ENCODE data around the gene GRIPAP1.

GRIPAP1 gene, protein sequence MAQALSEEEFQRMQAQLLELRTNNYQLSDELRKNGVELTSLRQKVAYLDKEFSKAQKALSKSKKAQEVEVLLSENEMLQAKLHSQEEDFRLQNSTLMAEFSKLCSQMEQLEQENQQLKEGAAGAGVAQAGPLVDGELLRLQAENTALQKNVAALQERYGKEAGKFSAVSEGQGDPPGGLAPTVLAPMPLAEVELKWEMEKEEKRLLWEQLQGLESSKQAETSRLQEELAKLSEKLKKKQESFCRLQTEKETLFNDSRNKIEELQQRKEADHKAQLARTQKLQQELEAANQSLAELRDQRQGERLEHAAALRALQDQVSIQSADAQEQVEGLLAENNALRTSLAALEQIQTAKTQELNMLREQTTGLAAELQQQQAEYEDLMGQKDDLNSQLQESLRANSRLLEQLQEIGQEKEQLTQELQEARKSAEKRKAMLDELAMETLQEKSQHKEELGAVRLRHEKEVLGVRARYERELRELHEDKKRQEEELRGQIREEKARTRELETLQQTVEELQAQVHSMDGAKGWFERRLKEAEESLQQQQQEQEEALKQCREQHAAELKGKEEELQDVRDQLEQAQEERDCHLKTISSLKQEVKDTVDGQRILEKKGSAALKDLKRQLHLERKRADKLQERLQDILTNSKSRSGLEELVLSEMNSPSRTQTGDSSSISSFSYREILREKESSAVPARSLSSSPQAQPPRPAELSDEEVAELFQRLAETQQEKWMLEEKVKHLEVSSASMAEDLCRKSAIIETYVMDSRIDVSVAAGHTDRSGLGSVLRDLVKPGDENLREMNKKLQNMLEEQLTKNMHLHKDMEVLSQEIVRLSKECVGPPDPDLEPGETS

DNA sequence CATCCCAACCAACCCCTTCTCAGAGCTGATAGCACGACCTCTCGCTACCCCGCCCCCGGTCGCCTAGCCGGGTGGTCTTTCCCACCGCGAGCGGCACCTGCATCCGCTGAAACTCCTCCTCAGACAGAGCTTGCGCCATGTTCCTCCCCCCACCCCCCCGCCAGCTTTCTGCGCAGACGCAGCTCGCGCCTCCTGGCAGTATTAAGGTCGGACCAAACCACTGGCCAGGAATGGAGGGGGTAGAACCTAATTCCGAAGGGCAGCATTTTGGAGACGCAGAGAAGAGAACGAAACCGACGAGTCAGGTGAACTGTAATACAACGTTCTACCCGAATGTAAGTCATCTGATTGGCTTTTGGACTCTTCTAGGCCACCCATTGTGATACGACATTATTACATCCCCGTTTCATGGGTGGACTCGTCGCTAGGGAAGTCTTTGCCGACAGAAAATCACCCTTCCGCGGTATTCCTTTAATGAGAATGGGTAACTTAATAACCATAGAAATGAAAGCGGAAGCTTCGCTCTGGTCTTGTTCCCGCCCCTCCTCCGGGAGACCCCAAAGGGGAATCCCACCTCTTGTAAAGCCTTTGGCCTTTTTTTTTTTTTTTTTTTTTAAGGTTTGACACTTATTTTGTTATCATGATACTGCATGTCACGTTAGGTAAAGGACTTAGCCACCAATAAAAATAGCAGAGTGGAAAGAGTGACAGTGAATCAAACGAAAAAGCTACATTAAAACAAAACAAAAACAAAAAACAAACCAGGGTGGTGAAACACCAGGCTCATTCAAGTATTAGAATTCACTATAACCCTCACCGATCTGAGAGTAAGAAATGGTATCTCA lies at the start of gene GRIPAP1:
TSS of gene GRIPAP1 (minus strand) at position 174 of the 845 bp plus-strand sequence. CDS start at position 139, 35 bp downstream.
- Histone ChIP-seq H3K4me1 (peaks cover 0 to 27% (median 9%) of the 10 kb centered on the region in 10 experiments; a peak in 14 of 20 replicates), H4K20me1 (peaks cover 0 to 26% (median 14%) of the 10 kb centered on the region in 11 experiments; a peak in 17 of 22 replicates), H3K4me3 (peak within 1 kb of the TSS; percentile 58 to 84 (median 74)), H3K27me3 (peaks cover 15 to 36% (median 24%) of the 10 kb centered on the region in 11 experiments; a peak in 18 of 22 replicates), H3K4me2 (peak within 1 kb of the TSS; percentile 62 to 78 (median 73)), H3K36me3 (peaks cover under 1 to 27% (median 22%) of the 10 kb centered on the region in 11 experiments; a peak in 15 of 22 replicates), H3K9ac (peak within 1 kb of the TSS; percentile 88 to 97 (median 92)), H3K9me3 (replicated peaks in 1 of 11) (peaks cover 0 to 23% (median 7%) of the 10 kb centered on the region in 11 experiments; a peak in 10 of 22 replicates), H3K27ac (peak within 1 kb of the TSS; percentile 90 to 99 (median 96))
- peak in 3 of 11 experiments; percentile 17 to 41 (median 31); a peak in 3 of 22 replicates for TF ChIP-seq Cebpa-rat (IDR thresholded peaks at IDR 0.05)

DNA sequence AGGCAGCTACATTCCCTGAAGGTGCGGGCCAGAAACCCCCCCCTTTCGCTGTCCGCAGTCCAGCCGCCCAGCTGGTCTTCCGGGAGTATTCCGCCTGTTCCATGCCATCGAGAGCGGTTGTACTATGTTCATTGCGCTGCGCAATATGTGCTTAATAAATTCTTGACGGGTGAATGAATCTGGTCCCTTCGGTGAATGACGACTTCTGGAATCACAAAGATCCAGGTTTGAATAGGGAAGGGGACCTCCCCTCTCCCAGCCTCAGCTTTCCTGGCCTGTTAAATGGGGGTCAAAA lies 41.9 kb upstream of the GRIPAP1 start:
- Histone ChIP-seq H3K4me2 (peak overlapping the region in 9 of 11 experiments; percentile 32 to 57 (median 47); a peak in 14 of 22 replicates), H3K27me3 (peaks cover 1 to 39% (median 27%) of the 10 kb centered on the region in 11 experiments; a peak in 16 of 22 replicates), H3K9ac (peak overlapping the region in 10 of 11 experiments; percentile 33 to 68 (median 54); a peak in 15 of 22 replicates), H3K27ac (peak overlapping the region in 8 of 11 experiments; percentile 12 to 59 (median 42); a peak in 10 of 22 replicates), H3K36me3 (peaks cover 3 to 8% (median 6%) of the 10 kb centered on the region in 11 experiments; a peak in 20 of 22 replicates), H3K4me3 (peak overlapping the region in 2 of 10 experiments; percentile 15 to 26; a peak in 1 of 20 replicates), H3K4me1 (peaks cover 30 to 36% (median 33%) of the 10 kb centered on the region in 10 experiments), H3K9me3 (replicated peaks in 1 of 11) (peaks cover 0 to 23% (median 2%) of the 10 kb centered on the region in 11 experiments; a peak in 7 of 22 replicates), H4K20me1 (peaks cover 0 to 5% (median 0%) of the 10 kb centered on the region in 11 experiments; a peak in 4 of 22 replicates)
- no peak for TF ChIP-seq Cebpa-rat (IDR thresholded peaks at IDR 0.05)

DNA sequence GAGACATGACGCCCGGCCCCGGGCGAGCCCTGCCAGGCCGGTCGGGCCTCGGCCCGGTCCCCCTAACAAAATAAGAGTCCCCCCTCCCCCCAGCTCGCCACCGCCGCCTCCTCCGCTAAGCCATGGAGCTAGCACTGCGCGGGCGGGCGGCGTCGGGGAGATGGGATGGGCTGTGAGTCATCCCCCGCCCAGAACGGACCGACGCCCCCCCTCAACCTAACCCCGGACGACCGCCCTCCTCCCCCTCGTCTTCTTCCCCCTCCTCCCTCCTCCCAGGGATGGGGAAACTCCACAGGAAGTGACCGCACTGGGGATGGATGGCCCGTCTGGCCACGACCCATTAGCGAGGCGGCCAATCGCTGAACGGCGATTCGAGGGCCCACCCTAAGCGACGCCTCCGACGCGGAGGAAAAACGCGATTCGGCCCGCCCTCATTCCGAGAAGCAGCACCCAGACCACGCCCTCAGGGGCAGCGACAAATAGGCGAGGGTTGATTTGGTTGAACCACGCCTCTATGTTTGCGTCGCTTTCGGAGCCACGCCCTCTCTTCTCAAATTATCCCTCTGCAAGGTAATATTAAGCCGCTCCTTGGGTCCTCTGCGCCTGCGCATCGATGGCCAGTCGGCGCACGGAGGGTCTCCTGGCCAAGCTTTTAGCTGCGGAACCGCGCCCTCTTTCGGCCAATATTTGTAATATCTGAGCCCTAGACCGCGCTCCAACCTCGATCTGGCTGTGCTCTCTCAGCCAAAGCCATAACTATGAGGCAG lies 41.3 kb upstream of the GRIPAP1 start, which contains the start of gene TFE3:
TSS of gene TFE3 (minus strand) at position 138 of the 767 bp plus-strand sequence. CDS start at position 7, 131 bp downstream.
- no peak for TF ChIP-seq Cebpa-rat (IDR thresholded peaks at IDR 0.05)
- Histone ChIP-seq H3K36me3 (peaks cover 7 to 13% (median 11%) of the 10 kb centered on the region in 11 experiments; a peak in 21 of 22 replicates), H3K27ac (peak within 1 kb of the TSS; percentile 89 to 99 (median 94)), H3K9ac (peak within 1 kb of the TSS; percentile 89 to 98 (median 94)), H3K9me3 (replicated peaks in 1 of 11) (peaks cover 0 to 23% (median 2%) of the 10 kb centered on the region in 11 experiments; a peak in 7 of 22 replicates), H3K4me2 (peak within 1 kb of the TSS; percentile 71 to 91 (median 86)), H3K27me3 (peaks cover 0 to 34% (median 22%) of the 10 kb centered on the region in 11 experiments; a peak in 15 of 22 replicates), H4K20me1 (peaks cover 0 to 7% (median 0%) of the 10 kb centered on the region in 11 experiments; a peak in 4 of 22 replicates), H3K4me3 (peak within 1 kb of the TSS; percentile 74 to 89 (median 82)), H3K4me1 (peaks cover 35 to 42% (median 38%) of the 10 kb centered on the region in 10 experiments)

DNA sequence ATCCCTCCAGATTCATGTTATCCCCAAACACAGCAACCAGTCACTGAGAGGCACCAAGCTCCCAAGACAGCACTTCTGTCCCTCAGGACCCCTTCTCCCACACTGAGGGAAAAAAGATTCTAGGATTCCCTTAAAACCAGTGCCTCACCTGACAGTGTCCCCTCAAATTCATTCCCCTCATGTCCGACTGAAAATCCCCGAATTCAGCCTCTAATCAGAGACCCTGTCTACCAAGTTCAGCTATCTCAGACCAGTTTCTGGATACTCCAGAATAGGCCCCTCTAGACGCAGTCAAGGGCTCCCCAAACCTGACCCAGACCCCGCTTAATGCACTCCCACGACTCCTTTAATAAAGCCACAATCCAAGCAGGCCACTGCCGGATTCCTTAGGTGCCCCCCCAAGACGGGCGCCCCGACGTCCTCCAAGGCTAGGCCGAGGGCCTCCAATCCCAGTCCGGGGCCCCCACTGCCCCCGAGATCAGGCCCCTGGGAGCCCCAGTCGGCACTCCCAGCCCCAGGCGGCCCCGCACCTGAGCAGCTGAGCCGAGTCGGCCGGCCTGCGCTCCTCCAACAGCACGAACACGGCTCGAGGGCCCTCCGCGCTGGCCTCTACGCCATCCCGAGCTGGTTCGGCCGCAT lies 40.6 kb upstream of the GRIPAP1 start:
- Histone ChIP-seq H3K4me3 (peak overlapping the region; percentile 74 to 89 (median 82)), H3K9ac (peak overlapping the region; percentile 89 to 98 (median 94)), H3K9me3 (replicated peaks in 1 of 11) (peaks cover 0 to 23% (median 2%) of the 10 kb centered on the region in 11 experiments; a peak in 7 of 22 replicates), H3K4me1 (peaks cover 39 to 49% (median 42%) of the 10 kb centered on the region in 10 experiments), H3K4me2 (peak overlapping the region; percentile 71 to 91 (median 86)), H3K27ac (peak overlapping the region; percentile 89 to 99 (median 94)), H3K27me3 (peaks cover 0 to 31% (median 17%) of the 10 kb centered on the region in 11 experiments; a peak in 12 of 22 replicates), H3K36me3 (peaks cover 14 to 20% (median 18%) of the 10 kb centered on the region in 11 experiments), H4K20me1 (peaks cover 0 to 12% (median 0%) of the 10 kb centered on the region in 11 experiments; a peak in 4 of 22 replicates)
- no peak for TF ChIP-seq Cebpa-rat (IDR thresholded peaks at IDR 0.05)

DNA sequence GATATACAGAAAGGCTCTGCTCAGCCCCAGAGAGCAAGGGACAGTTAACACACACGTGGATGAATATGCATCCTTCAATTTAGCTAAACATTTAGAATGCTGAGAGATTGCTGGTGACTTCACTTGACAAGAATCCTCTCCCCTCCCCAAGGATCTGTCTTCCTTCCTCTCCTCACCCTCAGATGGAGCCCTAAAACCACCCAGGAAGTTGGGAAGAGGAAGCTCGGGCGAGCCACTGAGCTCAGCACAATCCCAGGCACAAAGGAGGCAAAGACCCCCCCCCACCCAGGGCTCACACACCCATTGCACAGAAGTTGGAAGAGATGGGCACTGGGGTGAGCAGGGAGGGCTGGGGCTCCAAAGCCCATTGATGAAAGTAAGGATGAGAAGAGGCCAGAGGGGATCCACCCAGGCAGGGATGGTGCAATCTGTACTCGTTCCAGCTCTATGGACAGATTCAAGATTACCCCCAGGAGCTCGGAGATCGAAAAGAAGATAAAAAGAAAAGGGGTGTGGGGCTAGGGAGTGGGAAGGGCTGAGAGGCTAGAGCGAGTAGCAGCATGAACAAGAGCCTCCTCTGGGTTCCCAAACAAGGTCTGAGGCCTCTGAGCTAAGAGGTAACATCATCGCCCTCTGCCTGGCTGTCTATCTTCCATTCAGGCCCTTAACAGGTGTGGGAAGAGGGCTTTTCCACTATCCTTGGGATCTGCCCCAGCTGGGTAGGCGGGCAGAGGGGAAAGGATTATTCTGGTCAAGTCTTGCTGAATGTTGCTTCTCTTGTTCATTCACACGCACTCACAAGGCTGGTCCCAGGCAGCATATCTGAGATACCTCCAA lies 39.9 kb upstream of the GRIPAP1 start:
- H3K27me3 ChIP-seq = peaks cover 0 to 30% (median 17%) of the 10 kb centered on the region in 11 experiments; a peak in 12 of 22 replicates
- H3K4me1 ChIP-seq = peaks cover 39 to 49% (median 42%) of the 10 kb centered on the region in 10 experiments
- peaks cover 0 to 23% (median 2%) of the 10 kb centered on the region in 11 experiments; a peak in 7 of 22 replicates for H3K9me3 ChIP-seq (replicated peaks in 1 of 11)
- H4K20me1 ChIP-seq = peaks cover 0 to 12% (median 0%) of the 10 kb centered on the region in 11 experiments; a peak in 3 of 22 replicates
- peak overlapping the region; percentile 74 to 89 (median 82) for H3K4me3 ChIP-seq
- peaks cover 22 to 27% (median 25%) of the 10 kb centered on the region in 11 experiments for H3K36me3 ChIP-seq
- H3K9ac ChIP-seq = peak overlapping the region; percentile 89 to 98 (median 94)
- TF ChIP-seq Cebpa-rat (IDR thresholded peaks at IDR 0.05) = peak in 1 of 11 experiments; percentile 16; a peak in 1 of 22 replicates
- peak overlapping the region; percentile 71 to 91 (median 86) for H3K4me2 ChIP-seq
- peak overlapping the region; percentile 89 to 99 (median 94) for H3K27ac ChIP-seq

All from BLaER1 treated with 17β-estradiol and CSF1 and Interleukin-3, amounts not matched to agents 10 nM and 100 nM (cell line).